ENCODE data around the gene ASCL2.

ASCL2 gene

DNA sequence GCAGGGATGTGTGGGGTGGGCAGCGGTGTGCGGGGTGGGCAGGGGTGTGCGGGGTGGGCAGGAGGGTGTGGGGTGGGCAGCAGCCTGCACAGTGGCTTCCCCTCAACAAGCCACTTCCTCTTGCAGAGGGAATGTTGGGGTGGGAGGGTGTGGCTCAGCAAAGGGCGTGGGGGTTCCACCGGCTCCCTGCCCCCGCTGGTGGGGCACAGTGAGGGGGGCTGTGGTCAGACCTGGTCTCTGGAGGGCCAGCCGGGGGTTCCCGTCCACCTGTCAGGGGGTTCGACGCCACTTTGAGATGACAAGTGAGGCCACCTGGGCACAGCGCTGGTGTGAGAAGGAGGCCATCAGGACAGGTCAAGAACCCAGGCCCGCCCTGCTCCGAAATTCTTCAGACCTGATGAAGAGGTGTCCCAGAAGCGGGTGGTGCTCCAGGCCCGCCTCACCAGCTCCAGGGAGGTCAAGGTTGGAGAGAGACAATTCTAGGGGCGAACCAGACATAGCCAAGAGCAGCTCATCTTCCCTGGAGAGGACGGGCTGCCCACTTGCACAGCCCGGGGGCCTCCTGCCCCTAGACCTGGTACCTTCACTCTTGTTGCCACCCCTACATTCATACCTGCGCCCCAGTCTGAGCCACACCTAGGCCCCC lies 30.0 kb upstream of the ASCL2 start:
- Histone ChIP-seq H3K27ac (ENCODE audit: low read length) (no peak overlapping the region), H3K4me1 (ENCODE audit: control insufficient read depth, low read depth, low read length) (no peaks in the 10 kb centered on the region), H3K4me3 (ENCODE audit: low read length) (no peak overlapping the region)

DNA sequence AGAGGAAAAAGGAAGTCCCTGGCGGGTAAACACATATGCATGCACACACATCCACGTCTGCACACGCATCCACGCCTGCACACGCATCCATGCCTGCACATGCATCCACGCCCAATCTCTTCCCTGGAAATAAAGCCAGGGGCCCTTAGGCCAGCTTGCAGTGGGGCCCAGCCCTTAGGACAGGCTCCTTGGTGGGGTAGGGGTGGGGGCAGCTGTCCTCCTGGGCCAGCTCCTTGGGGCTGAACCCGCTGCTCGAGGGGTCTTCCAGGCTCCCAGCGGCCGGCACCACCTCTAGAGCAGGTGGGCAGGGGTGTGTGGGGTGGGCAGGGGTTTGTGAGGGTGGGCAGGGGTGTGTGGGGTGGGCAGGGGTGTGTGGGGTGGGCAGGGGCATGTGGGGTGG lies 29.4 kb upstream of the ASCL2 start:
- Histone ChIP-seq H3K9me3 (ENCODE audit: control insufficient read depth, low read depth, low read length) (no peaks in the 10 kb centered on the region), H3K4me1 (ENCODE audit: control insufficient read depth, low read depth, low read length) (no peaks in the 10 kb centered on the region), H3K27ac (ENCODE audit: low read length) (no peak overlapping the region), H3K4me3 (ENCODE audit: low read length) (no peak overlapping the region), H3K27me3 (ENCODE audit: control insufficient read depth, insufficient read depth, low read length) (no peaks in the 10 kb centered on the region), H3K36me3 (ENCODE audit: control insufficient read depth, low read depth, low read length) (no peaks in the 10 kb centered on the region), H3K9ac (ENCODE audit: low read length) (no peak overlapping the region)

More for the DNA sequence above, 30.0 kb upstream of the ASCL2 start:
- Histone ChIP-seq H3K36me3 (ENCODE audit: control insufficient read depth, low read depth, low read length) (no peaks in the 10 kb centered on the region), H3K9ac (ENCODE audit: low read length) (no peak overlapping the region), H3K27me3 (ENCODE audit: control insufficient read depth, insufficient read depth, low read length) (no peaks in the 10 kb centered on the region), H3K9me3 (ENCODE audit: control insufficient read depth, low read depth, low read length) (no peaks in the 10 kb centered on the region)

- Histone ChIP-seq H3K27me3 (ENCODE audit: control insufficient read depth, insufficient read depth, low read length) (no peaks in the 10 kb centered on the region), H3K9me3 (ENCODE audit: control insufficient read depth, low read depth, low read length) (no peaks in the 10 kb centered on the region), H3K27ac (ENCODE audit: low read length) (no peak overlapping the region), H3K36me3 (ENCODE audit: control insufficient read depth, low read depth, low read length) (no peaks in the 10 kb centered on the region), H3K9ac (ENCODE audit: low read length) (no peak overlapping the region), H3K4me3 (ENCODE audit: low read length) (no peak overlapping the region), H3K4me1 (ENCODE audit: control insufficient read depth, low read depth, low read length) (no peaks in the 10 kb centered on the region)
These were observed 28.7 kb upstream of the ASCL2 start for GRCh38 chr11:2298795-2299761.

GRCh38 chr11:2298131-2298794 lies 27.9 kb upstream of the ASCL2 start:
- Histone ChIP-seq H3K36me3 (ENCODE audit: control insufficient read depth, low read depth, low read length) (no peaks in the 10 kb centered on the region), H3K4me3 (ENCODE audit: low read length) (no peak overlapping the region), H3K27ac (ENCODE audit: low read length) (no peak overlapping the region), H3K4me1 (ENCODE audit: control insufficient read depth, low read depth, low read length) (no peaks in the 10 kb centered on the region), H3K9ac (ENCODE audit: low read length) (no peak overlapping the region), H3K9me3 (ENCODE audit: control insufficient read depth, low read depth, low read length) (no peaks in the 10 kb centered on the region), H3K27me3 (ENCODE audit: control insufficient read depth, insufficient read depth, low read length) (no peaks in the 10 kb centered on the region)

DNA sequence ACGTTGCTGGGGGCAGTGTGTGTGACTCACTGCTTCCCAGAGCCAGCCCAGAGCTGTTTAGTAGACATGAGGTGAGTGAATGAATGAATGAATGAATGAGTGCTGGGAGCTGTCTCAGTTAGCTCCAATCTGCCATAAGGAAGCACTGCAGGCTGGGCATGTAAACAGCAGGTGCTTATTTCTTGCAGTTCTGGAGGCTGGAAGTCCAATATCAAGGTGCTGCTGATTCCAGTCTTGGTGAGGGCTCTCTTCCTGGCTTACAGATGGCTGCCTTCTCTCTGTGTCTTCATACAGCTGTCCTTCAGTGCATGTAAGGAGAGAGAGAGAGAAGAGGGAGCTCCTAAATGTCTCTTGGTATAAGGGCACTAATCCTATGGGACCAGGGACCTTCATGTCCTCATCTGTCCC lies 27.2 kb upstream of the ASCL2 start:
- no peak overlapping the region for H3K4me3 ChIP-seq (ENCODE audit: low read length)
- H3K9ac ChIP-seq (ENCODE audit: low read length), result no peak overlapping the region
- H3K9me3 ChIP-seq (ENCODE audit: control insufficient read depth, low read depth, low read length), result no peaks in the 10 kb centered on the region
- H3K27me3 ChIP-seq (ENCODE audit: control insufficient read depth, insufficient read depth, low read length), result no peaks in the 10 kb centered on the region
- H3K36me3 ChIP-seq (ENCODE audit: control insufficient read depth, low read depth, low read length), result no peaks in the 10 kb centered on the region
- H3K4me1 ChIP-seq (ENCODE audit: control insufficient read depth, low read depth, low read length), result no peaks in the 10 kb centered on the region
- no peak overlapping the region for H3K27ac ChIP-seq (ENCODE audit: low read length)

DNA sequence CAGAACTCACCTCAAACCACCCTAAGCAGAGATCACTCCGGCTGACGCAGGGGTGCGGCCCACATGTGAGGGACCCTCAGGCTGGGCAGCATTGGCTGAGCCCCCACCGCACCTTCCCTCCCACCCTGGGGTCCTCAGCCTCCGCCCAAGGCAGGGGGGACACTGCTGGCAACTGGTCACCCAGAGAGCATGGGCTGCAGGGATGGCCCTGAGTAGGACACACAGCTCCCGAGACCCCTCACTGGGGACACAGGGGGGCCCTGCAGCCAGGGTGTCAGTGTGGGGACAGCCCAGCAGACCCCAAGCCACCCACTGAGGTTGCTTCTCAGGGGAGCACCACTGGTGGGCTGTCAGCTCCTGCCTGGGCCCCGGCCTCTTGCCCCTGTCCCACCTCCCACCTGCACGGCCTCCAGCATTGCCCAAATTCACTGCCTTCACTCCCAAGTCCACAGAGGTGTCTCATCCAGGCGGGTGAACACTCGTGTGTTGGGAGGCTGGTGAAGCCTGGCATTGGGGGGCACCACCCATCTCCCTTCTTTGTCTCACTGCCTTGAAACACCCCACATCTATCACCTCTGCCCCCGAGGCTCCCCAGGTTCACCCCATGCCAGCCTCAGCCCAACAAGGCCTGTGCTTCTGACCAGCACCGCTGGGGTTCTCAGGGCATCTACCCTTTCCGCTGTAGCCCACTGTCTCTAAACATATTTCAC lies 26.7 kb upstream of the ASCL2 start:
- Histone ChIP-seq H3K27me3 (ENCODE audit: control insufficient read depth, insufficient read depth, low read length) (no peaks in the 10 kb centered on the region), H3K36me3 (ENCODE audit: control insufficient read depth, low read depth, low read length) (no peaks in the 10 kb centered on the region), H3K9ac (ENCODE audit: low read length) (no peak overlapping the region), H3K4me1 (ENCODE audit: control insufficient read depth, low read depth, low read length) (no peaks in the 10 kb centered on the region), H3K4me3 (ENCODE audit: low read length) (no peak overlapping the region), H3K27ac (ENCODE audit: low read length) (no peak overlapping the region), H3K9me3 (ENCODE audit: control insufficient read depth, low read depth, low read length) (no peaks in the 10 kb centered on the region)

GRCh38 chr11:2295971-2296912 lies 25.9 kb upstream of the ASCL2 start:
- no peaks in the 10 kb centered on the region for H3K27me3 ChIP-seq (ENCODE audit: control insufficient read depth, insufficient read depth, low read length)
- H3K27ac ChIP-seq (ENCODE audit: low read length), result no peak overlapping the region
- H3K36me3 ChIP-seq (ENCODE audit: control insufficient read depth, low read depth, low read length), result no peaks in the 10 kb centered on the region
- no peaks in the 10 kb centered on the region for H3K4me1 ChIP-seq (ENCODE audit: control insufficient read depth, low read depth, low read length)
- no peak overlapping the region for H3K9ac ChIP-seq (ENCODE audit: low read length)
- H3K4me3 ChIP-seq (ENCODE audit: low read length), result no peak overlapping the region
- H3K9me3 ChIP-seq (ENCODE audit: control insufficient read depth, low read depth, low read length), result no peaks in the 10 kb centered on the region

DNA sequence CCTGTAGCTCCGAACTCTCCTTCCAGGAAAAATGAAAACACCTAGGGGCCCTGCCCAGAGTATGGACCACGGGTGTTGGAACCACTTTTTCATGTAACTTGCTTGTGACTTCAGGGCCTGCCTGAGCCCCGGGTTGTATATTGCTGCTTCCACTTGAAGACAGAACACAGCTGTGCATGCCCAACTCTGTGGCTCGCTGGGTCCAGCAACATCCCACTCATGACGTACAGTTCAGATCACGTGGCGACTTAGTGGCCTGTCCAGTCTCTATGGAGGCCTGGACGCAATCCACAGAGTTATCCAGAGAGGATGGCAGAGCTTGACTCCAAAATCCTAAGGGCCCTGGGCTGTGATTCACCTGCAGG lies 24.5 kb upstream of the ASCL2 start:
- H3K27me3 ChIP-seq (ENCODE audit: control insufficient read depth, insufficient read depth, low read length), result peaks cover 5% of the 10 kb centered on the region
- no peaks in the 10 kb centered on the region for H3K9me3 ChIP-seq (ENCODE audit: control insufficient read depth, low read depth, low read length)
- H3K4me1 ChIP-seq (ENCODE audit: control insufficient read depth, low read depth, low read length), result peaks cover 5% of the 10 kb centered on the region

GRCh38 chr11:2293984-2294925 lies 23.9 kb upstream of the ASCL2 start:
- H3K9ac ChIP-seq (ENCODE audit: low read length), result no peak overlapping the region
- H3K27me3 ChIP-seq (ENCODE audit: control insufficient read depth, insufficient read depth, low read length), result peaks cover 12% of the 10 kb centered on the region
- no peaks in the 10 kb centered on the region for H3K36me3 ChIP-seq (ENCODE audit: control insufficient read depth, low read depth, low read length)
- H3K9me3 ChIP-seq (ENCODE audit: control insufficient read depth, low read depth, low read length), result no peaks in the 10 kb centered on the region
- peaks cover 5% of the 10 kb centered on the region for H3K4me1 ChIP-seq (ENCODE audit: control insufficient read depth, low read depth, low read length)
- H3K4me3 ChIP-seq (ENCODE audit: low read length), result no peak overlapping the region
- H3K27ac ChIP-seq (ENCODE audit: low read length), result no peak overlapping the region

More for the DNA sequence above, 24.5 kb upstream of the ASCL2 start:
- Histone ChIP-seq H3K4me3 (ENCODE audit: low read length) (no peak overlapping the region), H3K9ac (ENCODE audit: low read length) (no peak overlapping the region), H3K36me3 (ENCODE audit: control insufficient read depth, low read depth, low read length) (no peaks in the 10 kb centered on the region), H3K27ac (ENCODE audit: low read length) (no peak overlapping the region)

GRCh38 chr11:2293531-2293971 lies 23.2 kb upstream of the ASCL2 start:
- no peak overlapping the region for H3K4me3 ChIP-seq (ENCODE audit: low read length)
- no peaks in the 10 kb centered on the region for H3K36me3 ChIP-seq (ENCODE audit: control insufficient read depth, low read depth, low read length)
- H3K9ac ChIP-seq (ENCODE audit: low read length), result no peak overlapping the region
- peaks cover 5% of the 10 kb centered on the region for H3K4me1 ChIP-seq (ENCODE audit: control insufficient read depth, low read depth, low read length)
- H3K27ac ChIP-seq (ENCODE audit: low read length), result no peak overlapping the region
- peaks cover 12% of the 10 kb centered on the region for H3K27me3 ChIP-seq (ENCODE audit: control insufficient read depth, insufficient read depth, low read length)
- no peaks in the 10 kb centered on the region for H3K9me3 ChIP-seq (ENCODE audit: control insufficient read depth, low read depth, low read length)
